AG04449 (cell line): ENCODE data around the gene LBHD2.

ENCODE experiments used
- CTCF ChIA-PET: fragments of 350-600 bp; formaldehyde crosslinking; extraction: SDS; loops from one replicate; lab custom pipeline; 2021; ENCODE audit warnings: antibody characterized with exemption; lab: Yijun Ruan, JAX
- POLR2A ChIA-PET: fragments of 400-600, 350-600 bp; formaldehyde crosslinking; extraction: SDS; loops from one replicate; lab custom pipeline; 2020; ENCODE audit warnings: antibody characterized with exemption, inconsistent platforms; lab: Yijun Ruan, JAX
- DNase-seq: peaks from one replicate; pipeline ENCODE4 v3.0.0-alpha.2; 2010; ENCODE audit warnings: low read depth, low spot score
- H3K4me3 ChIP-seq: 2 replicates; pipeline ENCODE4 v1.5.1; 2011; ENCODE audit warnings: low read depth, mild to moderate bottlenecking, control low read depth, low read length
- TF ChIP-seq, protein P1 (sequence below): IDR thresholded peaks from one replicate; pipeline ENCODE4 v1.5.1; 2011; ENCODE audit warnings: mild to moderate bottlenecking, moderate library complexity, low read length, control low read depth, inconsistent platforms; ENCODE audit not compliant: insufficient read depth; ENCODE audit errors: missing control alignments

LBHD2 gene

DNA sequence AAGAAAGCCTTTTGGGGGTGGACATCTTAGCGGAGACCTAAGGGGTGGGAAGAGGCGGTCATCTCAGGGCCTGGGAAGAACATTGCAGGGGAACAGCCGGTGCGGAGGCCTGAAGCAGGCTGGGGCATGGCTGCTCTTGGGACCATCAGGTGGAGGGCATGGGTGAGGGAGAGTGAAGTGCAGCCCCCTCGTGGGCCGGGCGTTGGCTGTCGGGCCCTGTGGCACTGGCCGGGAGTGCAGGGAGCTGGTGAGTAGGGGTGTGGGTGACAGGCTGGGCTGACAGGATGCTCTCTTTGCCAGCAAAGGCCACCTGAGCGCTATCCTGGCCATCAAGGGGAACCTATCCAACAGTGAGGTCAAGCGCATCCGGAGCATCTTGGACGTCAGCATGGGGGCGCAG is 50.9 kb downstream of the LBHD2 start:
- TF ChIP-seq, protein P1, sequence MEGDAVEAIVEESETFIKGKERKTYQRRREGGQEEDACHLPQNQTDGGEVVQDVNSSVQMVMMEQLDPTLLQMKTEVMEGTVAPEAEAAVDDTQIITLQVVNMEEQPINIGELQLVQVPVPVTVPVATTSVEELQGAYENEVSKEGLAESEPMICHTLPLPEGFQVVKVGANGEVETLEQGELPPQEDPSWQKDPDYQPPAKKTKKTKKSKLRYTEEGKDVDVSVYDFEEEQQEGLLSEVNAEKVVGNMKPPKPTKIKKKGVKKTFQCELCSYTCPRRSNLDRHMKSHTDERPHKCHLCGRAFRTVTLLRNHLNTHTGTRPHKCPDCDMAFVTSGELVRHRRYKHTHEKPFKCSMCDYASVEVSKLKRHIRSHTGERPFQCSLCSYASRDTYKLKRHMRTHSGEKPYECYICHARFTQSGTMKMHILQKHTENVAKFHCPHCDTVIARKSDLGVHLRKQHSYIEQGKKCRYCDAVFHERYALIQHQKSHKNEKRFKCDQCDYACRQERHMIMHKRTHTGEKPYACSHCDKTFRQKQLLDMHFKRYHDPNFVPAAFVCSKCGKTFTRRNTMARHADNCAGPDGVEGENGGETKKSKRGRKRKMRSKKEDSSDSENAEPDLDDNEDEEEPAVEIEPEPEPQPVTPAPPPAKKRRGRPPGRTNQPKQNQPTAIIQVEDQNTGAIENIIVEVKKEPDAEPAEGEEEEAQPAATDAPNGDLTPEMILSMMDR, result no peak
- CTCF ChIA-PET, result interaction anchor here (0.9 to 7.2 kb wide), 4 partner anchors 9 to 59 kb away, joined by 3 to 50 read pairs (median 3); no protein-coding TSS in a partner anchor
- DNase-seq, result no peak
- POLR2A ChIA-PET, result no interaction called here
- H3K4me3 ChIP-seq, result no peak overlapping the region

GRCh38 chr14:103135333-103136260 is 51.6 kb downstream of the LBHD2 start:
- H3K4me3 ChIP-seq, result no peak overlapping the region
- POLR2A ChIA-PET, result no interaction called here
- no peak for DNase-seq
- CTCF ChIA-PET, result interaction anchor here (1.7 to 7.2 kb wide), 4 partner anchors 9 to 441 kb away, joined by 5 to 50 read pairs (median 8); no protein-coding TSS in a partner anchor
- TF ChIP-seq, protein P1, result no peak

- CTCF ChIA-PET, result interaction anchor here (1.0 to 7.2 kb wide), 6 partner anchors 10 to 442 kb away, joined by 3 to 50 read pairs (median 6); no protein-coding TSS in a partner anchor
- TF ChIP-seq, protein P1, result no peak
- DNase-seq, result no peak
- H3K4me3 ChIP-seq, result no peak overlapping the region
- POLR2A ChIA-PET, result no interaction called here
Measured at GRCh38 chr14:103136388-103137271, 52.6 kb downstream of the LBHD2 start.

GRCh38 chr14:103137689-103138300 is 53.8 kb downstream of the LBHD2 start:
- CTCF ChIA-PET, result interaction anchor here (1.5 to 7.2 kb wide), 5 partner anchors 11 to 443 kb away, joined by 5 to 50 read pairs (median 8); no protein-coding TSS in a partner anchor
- POLR2A ChIA-PET, result no interaction called here
- TF ChIP-seq, protein P1, result no peak
- DNase-seq, result no peak
- no peak overlapping the region for H3K4me3 ChIP-seq

- no peak for DNase-seq
- TF ChIP-seq, protein P1, result no peak
- H3K4me3 ChIP-seq, result no peak overlapping the region
- POLR2A ChIA-PET, result no interaction called here
- CTCF ChIA-PET, result interaction anchor here (2.4 to 7.2 kb wide), 2 partner anchors 34 to 46 kb away, joined by 8 to 50 read pairs; no protein-coding TSS in a partner anchor
Measured at GRCh38 chr14:103138301-103139131, 54.5 kb downstream of the LBHD2 start.
